H1 (cell line): ENCODE measurements around the gene RAB40B.

Experiments used
- CBX8 ChIP-seq: fragments of 300-800, 300-1000 bp; sonication (generic); IDR thresholded peaks from 2 replicates; pipeline ENCODE4 v1.7.1; 2016; ENCODE audit warnings: low read depth, low read length, borderline replicate concordance
- JUND ChIP-seq: IDR thresholded peaks from 2 replicates; pipeline ENCODE4 v1.6.1; 2011; ENCODE audit warnings: mild to moderate bottlenecking, improper control_type of control experiment, low read length
- KDM5A ChIP-seq: fragments of 200-600 bp; IDR thresholded peaks from 2 replicates; pipeline ENCODE4 v1.7.1; 2012; ENCODE audit warnings: mild to moderate bottlenecking, low read length, inconsistent platforms, mixed read lengths
- POLR2AphosphoS5 ChIP-seq: IDR thresholded peaks from 2 replicates; pipeline ENCODE4 v1.6.1; 2011; ENCODE audit warnings: low read depth, low read length
- RAD21 ChIP-seq, 2 experiments: IDR thresholded peaks in 1 of 2; conservative IDR thresholded peaks in 1 of 2; 2 replicates each; pipeline ENCODE4 v1.6.1; 2011; ENCODE audit warnings: low read depth in 2 of 2, low read length in 2 of 2, improper control_type of control experiment in 1 of 2, inconsistent platforms in 1 of 2, mild to moderate bottlenecking in 1 of 2, moderate library complexity in 1 of 2
- RFX5 ChIP-seq: IDR thresholded peaks from 2 replicates; pipeline ENCODE4 v1.6.1; 2011; ENCODE audit warnings: low read depth, low read length, improper control_type of control experiment, borderline replicate concordance
- RXRA ChIP-seq: IDR thresholded peaks from 2 replicates; pipeline ENCODE4 v1.6.1; 2011; ENCODE audit warnings: low read depth, mild to moderate bottlenecking, low read length, moderate library complexity; ENCODE audit not compliant: insufficient read depth
- SP1 ChIP-seq: IDR thresholded peaks from 2 replicates; pipeline ENCODE4 v1.6.1; 2011; ENCODE audit warnings: low read depth, low read length
- SRF ChIP-seq: IDR thresholded peaks from 2 replicates; pipeline ENCODE4 v1.6.1; 2011; ENCODE audit warnings: mild to moderate bottlenecking, low read depth, low read length, moderate library complexity
- ZNF274 ChIP-seq: IDR thresholded peaks from 2 replicates; pipeline ENCODE4 v1.7.0; 2012; ENCODE audit warnings: low read length, borderline replicate concordance; ENCODE audit errors: extremely low read depth
- TF ChIP-seq, protein P1 (sequence below): IDR thresholded peaks from 2 replicates; pipeline ENCODE4 v1.6.1; 2012; ENCODE audit warnings: low read length, inconsistent platforms
- TF ChIP-seq, protein P2 (sequence below), 3 experiments: IDR thresholded peaks; 1 replicate in 2 of 3; 2 replicates in 1 of 3; pipeline versions ENCODE4 v1.5.1 to v1.6.1; 2011; ENCODE audit warnings: low read length in 3 of 3, mild to moderate bottlenecking in 3 of 3, inconsistent platforms in 2 of 3, low read depth in 1 of 3, moderate library complexity in 1 of 3; ENCODE audit not compliant: insufficient read depth in 1 of 3; ENCODE audit errors: control extremely low read depth in 1 of 3
- TF ChIP-seq, protein P3 (sequence below): IDR thresholded peaks from 2 replicates; pipeline ENCODE4 v1.6.1; 2012; ENCODE audit warnings: inconsistent platforms

DNA sequence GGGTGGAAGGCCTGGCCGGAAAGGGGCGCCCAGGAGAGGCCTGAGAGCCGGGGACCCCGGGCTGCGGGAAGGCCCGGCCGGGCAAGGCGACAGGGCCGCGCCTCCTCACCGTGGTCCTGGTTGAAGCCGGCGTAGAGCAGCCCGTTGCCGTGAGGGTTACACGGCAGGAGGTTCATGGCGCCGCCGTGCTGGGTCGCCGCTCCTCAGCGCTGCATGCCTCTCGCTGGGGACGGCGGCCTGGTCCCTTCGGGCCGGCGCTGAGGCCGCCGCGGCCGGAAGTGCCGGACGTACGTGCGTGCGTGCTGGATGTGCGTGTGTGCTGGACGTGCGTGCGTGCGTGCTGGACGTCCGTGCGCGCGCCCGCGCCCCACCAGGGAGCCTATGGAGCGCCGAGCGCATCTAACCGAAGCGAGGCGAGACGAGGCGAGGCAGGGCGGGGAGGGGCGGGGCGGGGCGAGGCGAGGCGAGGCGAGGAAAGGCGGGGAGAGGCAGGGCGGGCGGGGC lies 50.3 kb downstream of the RAB40B start, which contains the start of gene WDR45B:
- TF ChIP-seq RFX5 (no peak), JUND (no peak), POLR2AphosphoS5 (peak; percentile 94), RAD21 (IDR thresholded peaks at IDR 0.05 in 1 of 2, conservative IDR thresholded peaks at IDR 0.05 in 1 of 2; ENCODE audit: low read depth in 2 of 2, low read length in 2 of 2) (no peak), RXRA (no peak), CBX8 (no peak), ZNF274 (no peak), SRF (peak; percentile 79), SP1 (no peak), KDM5A (no peak)
- TF ChIP-seq, protein P1, sequence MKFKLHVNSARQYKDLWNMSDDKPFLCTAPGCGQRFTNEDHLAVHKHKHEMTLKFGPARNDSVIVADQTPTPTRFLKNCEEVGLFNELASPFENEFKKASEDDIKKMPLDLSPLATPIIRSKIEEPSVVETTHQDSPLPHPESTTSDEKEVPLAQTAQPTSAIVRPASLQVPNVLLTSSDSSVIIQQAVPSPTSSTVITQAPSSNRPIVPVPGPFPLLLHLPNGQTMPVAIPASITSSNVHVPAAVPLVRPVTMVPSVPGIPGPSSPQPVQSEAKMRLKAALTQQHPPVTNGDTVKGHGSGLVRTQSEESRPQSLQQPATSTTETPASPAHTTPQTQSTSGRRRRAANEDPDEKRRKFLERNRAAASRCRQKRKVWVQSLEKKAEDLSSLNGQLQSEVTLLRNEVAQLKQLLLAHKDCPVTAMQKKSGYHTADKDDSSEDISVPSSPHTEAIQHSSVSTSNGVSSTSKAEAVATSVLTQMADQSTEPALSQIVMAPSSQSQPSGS, result no peak
- TF ChIP-seq, protein P2, sequence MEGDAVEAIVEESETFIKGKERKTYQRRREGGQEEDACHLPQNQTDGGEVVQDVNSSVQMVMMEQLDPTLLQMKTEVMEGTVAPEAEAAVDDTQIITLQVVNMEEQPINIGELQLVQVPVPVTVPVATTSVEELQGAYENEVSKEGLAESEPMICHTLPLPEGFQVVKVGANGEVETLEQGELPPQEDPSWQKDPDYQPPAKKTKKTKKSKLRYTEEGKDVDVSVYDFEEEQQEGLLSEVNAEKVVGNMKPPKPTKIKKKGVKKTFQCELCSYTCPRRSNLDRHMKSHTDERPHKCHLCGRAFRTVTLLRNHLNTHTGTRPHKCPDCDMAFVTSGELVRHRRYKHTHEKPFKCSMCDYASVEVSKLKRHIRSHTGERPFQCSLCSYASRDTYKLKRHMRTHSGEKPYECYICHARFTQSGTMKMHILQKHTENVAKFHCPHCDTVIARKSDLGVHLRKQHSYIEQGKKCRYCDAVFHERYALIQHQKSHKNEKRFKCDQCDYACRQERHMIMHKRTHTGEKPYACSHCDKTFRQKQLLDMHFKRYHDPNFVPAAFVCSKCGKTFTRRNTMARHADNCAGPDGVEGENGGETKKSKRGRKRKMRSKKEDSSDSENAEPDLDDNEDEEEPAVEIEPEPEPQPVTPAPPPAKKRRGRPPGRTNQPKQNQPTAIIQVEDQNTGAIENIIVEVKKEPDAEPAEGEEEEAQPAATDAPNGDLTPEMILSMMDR (IDR thresholded peaks at IDR 0.05; ENCODE audit: control extremely low read depth in 1 of 3, insufficient read depth in 1 of 3, low read depth in 1 of 3, low read length in 3 of 3), result no peak
- TF ChIP-seq, protein P3, sequence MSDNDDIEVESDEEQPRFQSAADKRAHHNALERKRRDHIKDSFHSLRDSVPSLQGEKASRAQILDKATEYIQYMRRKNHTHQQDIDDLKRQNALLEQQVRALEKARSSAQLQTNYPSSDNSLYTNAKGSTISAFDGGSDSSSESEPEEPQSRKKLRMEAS, result peak; percentile 86
